ENCODE measurements around the gene BSPRY. TPM values are rescaled to one million over a fixed set of nuclear protein-coding genes. Genes with fewer than 3 reads are reported as not detected.
"Not testable (repeated sequence)": the region's sequence is repeated elsewhere in the genome, so short reads cannot be mapped to it uniquely, and the experiment has no call there.

The BSPRY gene
- total RNA-seq, 2 donors from 2014 or later: 32.6 to 39.9 TPM

DNA sequence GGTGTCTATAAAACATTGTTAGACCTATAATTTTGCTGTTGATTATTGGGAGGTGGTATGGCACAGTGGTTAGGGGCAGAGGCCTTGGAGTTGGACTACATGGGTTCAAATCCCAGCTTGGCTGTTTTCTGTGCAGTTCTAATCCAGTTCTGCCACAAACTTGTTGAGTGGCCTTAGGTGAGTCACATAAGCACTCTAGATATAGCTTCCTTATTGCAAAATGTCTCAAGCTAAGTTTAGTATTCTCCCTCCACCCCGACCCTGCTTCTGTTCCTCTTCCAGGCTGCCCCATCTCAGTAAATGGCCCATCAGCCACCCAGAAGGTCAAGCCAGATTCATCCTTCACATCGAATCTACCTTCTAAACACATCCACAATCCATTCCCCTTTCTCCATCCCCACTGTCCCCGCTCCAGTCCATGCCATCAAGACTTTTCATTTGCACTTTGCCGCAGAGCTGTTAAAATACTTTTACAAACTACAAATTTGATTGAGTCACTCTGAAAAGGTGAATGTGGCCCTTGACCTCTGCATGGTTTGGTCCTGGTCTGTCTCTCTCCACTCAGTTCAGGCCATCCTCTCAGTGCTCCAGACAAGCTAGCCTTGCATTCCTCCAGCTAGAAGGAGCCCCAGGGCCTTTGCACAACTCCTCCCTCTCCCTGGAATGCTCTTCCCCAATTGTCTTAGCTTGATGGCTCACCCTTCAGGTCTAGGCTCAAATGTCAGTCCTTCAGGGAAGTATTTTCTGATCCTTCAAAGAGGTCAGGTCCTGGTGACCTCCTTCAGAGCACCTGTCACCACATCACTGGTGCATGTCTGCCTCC lies 37.4 kb downstream of the BSPRY start:
- peak; percentile 18 for ATAC-seq
- intact Hi-C loops (cut with DNase I, micrococcal nuclease): no loop called here

DNA sequence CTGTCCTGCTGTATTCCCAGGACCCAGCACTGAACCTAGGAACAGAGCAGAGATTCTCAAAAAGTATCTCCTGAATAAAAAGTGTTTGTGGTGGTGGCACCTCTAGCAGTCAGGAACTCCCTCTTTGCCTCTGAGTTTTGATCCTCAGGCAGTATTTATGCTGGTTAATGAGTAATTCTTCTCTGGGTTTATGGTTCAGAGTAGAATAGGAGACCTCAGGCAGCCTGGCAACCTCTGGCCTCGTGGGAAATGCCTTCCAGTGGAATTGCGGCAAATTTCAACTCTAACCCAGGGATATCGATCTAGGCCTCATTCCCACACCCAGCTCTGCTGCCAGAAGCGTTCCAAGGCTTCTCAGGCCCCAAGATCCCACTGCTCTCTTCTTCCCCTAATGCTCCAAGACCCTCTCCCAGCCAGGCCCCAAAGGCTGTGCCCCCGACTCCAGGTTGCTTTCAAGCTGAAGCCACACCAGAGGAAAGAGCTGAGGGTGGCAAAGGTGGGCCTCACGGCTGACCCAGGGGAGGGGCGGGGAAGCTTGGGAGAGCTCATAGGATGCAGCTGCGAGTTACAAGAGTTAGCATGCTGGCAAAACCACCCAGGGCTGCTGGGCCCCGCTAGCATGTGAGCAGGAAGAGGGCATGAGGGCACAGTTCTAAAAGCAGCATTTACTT lies 38.4 kb downstream of the BSPRY start:
- intact Hi-C loops (cut with DNase I, micrococcal nuclease): no loop called here
- DNase-seq: peak; percentile 66 to 74

More for the DNA sequence above, 37.4 kb downstream of the BSPRY start:
- DNase-seq: peak; percentile 20 to 28

DNA sequence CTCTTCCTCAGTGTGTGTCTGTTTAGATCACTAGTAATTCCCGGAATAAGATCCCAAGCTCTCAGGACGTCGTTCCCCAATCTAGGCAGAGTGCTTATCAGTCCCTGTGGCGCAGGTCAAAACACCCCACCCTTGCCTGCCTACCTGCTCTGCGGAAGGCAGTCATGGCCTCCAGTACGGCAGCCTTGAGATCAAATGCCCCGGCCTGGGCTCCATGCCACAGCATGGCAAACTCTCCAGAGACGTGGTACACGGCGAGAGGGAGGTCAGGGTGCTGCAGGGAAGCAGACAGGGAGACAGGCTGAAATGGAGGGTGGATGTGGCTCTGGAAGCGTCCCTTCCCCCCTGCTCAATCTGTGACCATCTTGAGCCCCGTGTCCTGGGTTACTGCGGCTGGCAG lies 39.5 kb downstream of the BSPRY start:
- DNase-seq (peak in 1 of 2 donors; percentile 63), ATAC-seq (peak; percentile 65)
- intact Hi-C loops (cut with DNase I, micrococcal nuclease): no loop called here

More for the DNA sequence above, 38.4 kb downstream of the BSPRY start:
- ATAC-seq: peak; percentile 75

DNA sequence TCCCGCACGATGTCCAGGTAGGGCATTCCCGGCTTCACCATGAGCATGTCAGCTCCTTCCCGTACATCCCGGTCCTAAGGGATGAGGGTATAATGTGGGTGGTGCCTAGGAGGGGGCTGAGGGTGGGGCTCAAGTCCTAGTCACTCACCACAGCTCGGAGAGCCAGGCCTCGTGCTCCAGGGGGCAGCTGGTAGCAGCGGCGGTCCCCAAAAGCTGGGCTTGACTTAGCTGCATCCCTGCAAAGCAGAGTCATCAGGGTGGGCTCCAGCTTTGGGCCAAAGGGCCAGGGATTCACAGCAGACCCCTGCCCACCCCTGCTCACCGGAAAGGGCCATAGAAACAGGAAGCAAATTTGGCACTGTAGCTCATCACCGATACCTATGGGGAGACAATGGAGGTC lies 40.1 kb downstream of the BSPRY start:
- DNase-seq (no peak), ATAC-seq (no peak)
- intact Hi-C loops (cut with DNase I, micrococcal nuclease): no loop called here

DNA sequence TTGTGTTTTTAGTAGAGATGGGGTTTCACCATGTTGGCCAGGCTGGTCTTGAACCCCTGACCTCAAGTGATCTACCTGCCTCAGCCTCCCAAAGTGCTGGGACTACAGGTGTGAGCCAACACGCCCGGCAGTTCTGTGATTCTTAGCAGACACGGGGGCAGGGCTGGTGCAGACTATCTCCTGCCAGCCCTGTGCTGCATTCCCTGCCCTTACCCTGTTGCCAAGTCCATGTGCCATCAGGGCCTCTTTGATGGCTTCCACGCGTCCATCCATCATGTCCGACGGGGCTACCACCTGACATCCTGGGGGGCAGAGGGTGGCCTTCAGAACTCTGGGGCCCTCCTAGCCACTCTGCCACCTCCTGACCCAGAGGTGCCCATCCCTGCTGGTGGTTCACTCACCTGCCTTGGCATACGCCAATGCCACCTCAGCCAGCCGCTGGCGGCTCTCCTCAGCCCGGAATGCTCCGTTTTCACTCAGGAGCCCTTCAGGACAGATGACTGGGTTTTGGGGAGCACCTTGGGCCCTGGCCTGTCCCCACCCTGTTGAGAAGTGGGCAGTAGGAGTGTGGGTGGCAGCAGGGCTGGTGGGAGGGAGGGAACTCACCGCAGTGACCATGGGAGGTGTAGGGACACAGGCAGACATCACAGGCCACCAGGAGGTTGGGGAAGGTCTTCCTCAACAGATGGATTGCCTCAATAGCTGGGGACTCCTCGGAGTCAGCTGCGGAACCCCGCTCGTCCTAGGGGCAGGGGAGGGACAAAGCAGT lies 41.0 kb downstream of the BSPRY start:
- ATAC-seq: no peak
- no peak for DNase-seq
- intact Hi-C loops (cut with DNase I, micrococcal nuclease): no loop called here

DNA sequence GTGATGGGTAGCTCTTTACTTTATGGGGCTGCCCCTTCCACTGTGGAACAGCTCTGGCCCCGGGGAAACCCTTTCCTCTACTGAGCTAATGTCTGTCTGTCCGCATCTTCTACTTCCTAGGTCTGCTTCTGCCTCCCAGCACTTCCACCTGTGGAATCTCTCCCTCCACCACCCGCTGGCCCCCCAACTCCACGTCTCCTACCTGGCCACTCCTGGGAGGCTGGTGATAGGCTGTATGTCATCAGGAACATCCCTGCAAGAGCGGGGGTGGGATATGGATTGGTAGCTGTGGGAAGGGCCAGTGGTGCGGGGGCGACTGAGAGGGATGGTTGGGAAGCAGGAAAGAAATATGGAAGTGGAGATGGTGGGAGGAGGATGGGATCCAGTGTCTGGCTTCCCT lies 42.6 kb downstream of the BSPRY start:
- no peak for DNase-seq

DNA sequence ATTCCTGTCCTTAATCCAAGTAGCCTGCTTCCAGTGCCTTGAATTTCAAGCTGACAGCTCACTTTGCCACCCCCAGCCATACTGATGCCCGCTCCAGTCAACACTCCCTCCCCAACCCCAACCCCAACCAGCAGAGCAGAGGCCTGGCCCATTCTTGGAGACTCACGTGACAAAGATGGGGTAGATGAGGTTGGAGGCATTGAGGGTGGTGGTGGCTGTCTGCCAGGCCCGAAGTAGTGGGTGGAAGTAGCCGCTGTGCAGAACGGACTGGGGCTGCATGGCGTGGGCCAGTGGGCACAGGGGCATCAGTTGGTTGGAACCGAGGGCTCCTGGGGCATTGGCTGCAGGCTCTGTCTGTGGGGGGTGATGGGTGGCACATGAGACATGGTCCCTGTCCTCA lies 43.9 kb downstream of the BSPRY start:
- DNase-seq: peak in 1 of 2 donors; percentile 14
- no peak for ATAC-seq
- intact Hi-C loops (cut with DNase I, micrococcal nuclease): no loop called here

More for the DNA sequence above, 42.6 kb downstream of the BSPRY start:
- no peak for ATAC-seq
- intact Hi-C loops (cut with DNase I, micrococcal nuclease): no loop called here

DNA sequence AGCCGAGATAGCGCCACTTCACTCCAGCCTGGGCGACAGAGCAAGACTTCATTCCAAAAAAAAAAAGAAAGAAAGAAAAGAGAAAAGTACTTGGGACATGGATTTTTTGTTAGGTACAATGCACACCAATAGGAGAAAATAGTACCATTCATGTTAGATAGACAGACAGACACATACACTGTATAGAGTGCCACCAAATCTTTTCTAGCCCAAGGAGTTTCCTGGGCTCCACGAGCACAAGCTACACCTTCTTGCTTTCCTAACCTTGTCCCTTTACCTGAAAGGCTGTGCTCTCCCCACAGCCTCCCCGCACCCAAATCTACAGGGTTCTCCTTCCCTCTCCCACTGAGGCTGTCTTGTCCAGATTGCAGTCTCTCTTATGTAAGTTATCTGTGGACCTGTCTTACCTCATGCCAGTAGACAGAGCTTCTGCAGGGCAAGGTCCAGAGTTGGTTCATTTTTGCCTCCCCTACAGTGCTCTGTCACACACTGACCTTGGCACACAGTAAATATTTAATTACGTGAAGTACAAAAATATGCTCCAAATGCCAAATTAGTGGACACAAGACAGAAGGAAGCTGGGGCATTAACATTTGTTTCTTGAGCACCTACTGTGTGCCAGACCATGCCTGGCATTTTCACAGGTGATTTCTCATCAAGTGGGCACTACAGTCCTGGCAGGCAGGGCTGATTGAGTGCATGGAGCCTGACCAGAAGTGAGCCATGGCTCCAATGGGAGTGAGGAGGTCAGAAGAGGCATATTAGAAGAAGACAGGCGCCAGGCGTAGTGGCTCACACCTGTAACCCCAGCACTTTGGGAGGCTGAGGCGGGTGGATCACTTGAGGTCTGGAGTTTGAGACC lies 45.9 kb downstream of the BSPRY start:
- intact Hi-C loops (cut with DNase I, micrococcal nuclease): no loop called here

DNA sequence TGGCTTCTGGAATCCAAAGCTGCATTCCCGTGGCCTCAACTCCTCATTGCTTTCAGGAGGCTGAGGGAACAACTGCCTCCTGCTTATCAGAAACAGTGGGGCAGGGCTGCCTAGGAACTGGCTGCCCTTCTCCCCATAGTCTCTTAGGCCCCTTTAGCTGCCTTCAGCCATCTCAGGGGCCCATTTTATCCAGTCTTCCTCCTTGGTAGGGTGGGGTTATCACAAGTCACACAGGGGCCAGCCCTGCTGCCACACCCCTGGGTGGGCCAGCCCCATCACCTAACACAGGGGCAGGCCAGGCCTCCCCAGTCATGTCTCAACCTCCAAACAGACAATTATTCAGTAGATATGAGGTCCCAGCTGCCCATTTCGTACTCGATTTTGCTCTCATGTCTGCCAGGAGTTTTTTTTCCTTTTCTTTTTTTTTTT lies 47.9 kb downstream of the BSPRY start:
- DNase-seq (no peak), ATAC-seq (peak; percentile 17)
- intact Hi-C loops (cut with DNase I, micrococcal nuclease): no loop called here

More for the DNA sequence above, 45.9 kb downstream of the BSPRY start:
- peak in 1 of 2 donors; percentile 24 for DNase-seq
- ATAC-seq: peak; percentile 73

DNA sequence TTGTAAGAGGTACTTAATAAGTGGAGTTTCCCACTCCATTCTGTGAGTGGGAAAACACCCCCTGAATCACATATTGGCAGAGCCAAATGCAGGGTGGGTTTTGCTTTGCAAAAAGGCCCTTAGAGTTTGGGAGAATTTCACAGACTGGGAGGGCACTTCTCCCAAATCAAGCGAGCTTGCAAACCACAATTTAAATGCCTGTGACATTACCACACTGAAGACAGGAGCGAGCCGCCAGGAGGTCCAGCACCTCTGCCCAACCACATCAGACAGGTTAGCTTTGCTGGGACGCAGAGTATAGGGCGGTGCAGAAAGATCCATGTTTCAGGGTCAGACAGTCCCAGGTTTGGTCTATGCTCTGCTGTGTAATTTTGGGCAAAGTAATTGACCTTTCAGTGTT lies 49.5 kb downstream of the BSPRY start:
- DNase-seq: no peak
- intact Hi-C loops (cut with DNase I, micrococcal nuclease): no loop called here
- no peak for ATAC-seq

DNA sequence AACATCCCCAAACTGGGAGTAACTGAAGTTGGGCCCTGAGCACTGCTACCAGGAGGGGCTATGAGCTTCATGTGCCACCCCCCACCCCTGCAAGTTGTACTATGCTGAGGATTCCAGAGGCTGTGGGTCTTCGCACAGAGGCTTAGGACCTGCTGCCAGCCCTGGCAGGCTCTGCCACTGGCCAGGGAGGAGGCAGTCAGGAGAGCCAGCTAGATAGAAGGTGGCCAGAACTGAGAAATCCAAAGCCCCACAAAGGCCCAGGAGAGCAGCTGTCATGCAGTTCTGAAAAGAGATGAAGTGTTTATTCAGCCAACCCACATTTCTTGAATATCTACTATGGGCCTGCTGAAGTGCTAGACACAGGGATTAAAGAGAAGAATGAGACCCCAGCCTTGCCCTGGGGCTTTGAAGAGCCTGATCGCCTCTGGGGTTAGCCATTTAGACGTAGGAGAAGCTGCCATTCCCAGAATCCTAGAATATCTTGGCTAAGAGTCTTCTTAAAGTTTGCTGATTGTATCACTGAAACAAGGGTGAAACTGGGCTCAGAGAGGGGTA lies 50.4 kb downstream of the BSPRY start:
- intact Hi-C loops (cut with DNase I, micrococcal nuclease): no loop called here
- DNase-seq (no peak), ATAC-seq (no peak)

DNA sequence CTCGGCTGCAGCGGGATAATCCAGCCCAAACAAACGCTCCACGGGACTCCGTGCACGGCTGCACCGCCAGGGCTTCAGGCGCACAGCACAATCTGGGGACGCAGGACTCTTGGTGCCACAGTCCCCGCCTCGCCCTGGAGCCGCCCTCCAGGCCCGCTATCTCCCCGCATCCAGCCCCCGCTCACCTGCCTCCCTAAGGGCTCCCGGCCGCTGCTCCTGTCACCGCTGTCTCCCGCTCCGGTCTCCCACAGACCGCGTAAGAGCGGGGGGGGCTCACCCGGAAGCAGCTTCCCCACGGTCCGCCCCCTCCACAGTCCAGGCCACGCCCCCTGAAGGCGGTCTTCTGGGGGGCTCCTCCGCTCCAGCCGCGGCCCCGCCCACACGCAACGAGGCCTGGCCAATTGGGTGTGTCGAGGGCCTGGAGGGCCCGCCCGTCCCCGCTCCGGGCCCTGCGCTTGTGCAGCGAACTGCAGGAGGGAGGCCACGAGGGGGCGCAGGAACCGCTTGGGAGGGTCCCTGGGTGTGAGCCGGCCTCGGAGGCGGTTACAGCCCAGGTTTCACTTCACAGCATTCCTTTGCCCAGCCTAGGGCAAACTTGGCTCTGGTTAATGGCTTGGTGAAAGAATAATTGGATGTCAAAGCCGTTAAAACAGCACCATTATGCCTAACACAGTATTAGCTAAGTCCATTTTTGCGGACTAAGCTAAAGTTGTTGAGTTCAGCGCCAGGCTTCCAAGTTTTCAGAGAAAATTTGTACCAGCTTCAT lies 51.9 kb downstream of the BSPRY start, which contains the start of gene ALAD:
ALAD (minus strand) TSS at position 258 of the 766 bp plus-strand sequence. CDS start 7,725 bp downstream, outside the sequence.
- ATAC-seq: peak; percentile 96
- peak; percentile 99 to 100 for DNase-seq
- intact Hi-C loops (cut with DNase I, micrococcal nuclease): no loop called here

DNA sequence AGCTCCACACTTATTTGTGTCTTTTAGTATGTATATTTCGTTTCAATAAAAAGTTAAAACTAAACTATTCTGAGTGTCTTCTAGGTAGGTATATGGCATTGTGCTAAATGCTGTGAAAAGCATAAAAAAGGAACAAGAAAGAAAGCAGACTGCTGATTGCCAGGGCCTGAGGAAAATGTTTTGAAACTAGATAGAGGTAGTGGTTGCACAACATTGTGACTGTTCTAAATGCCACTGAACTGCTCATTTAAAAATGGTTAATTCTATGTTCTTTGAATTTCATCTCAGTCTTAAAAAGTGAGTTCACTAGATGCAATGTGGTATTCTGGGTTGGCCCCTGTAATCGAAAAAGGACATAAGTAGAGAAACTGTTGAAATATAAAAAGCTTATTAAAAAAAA lies 54.3 kb downstream of the BSPRY start:
- ATAC-seq: no peak
- intact Hi-C loops (cut with DNase I, micrococcal nuclease): no loop called here
- DNase-seq: no peak

DNA sequence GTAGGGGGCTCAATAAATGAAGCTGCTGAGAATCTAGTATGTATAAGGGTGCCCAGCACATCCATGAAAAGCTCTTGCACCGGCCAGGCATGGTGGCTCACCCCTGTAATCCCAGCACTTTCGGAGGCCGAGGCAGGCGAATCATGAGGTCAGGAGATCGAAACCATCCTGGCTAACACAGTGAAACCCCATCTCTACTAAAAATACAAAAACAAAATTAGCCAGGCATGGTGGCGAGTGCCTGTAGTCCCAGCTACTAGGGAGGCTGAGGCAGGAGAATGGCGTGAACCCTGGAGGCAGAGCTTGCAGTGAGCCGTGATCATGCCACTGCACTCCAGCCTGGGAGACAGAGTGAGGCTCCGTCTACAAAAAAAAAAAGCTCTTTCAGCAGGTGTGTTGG lies 57.0 kb downstream of the BSPRY start:
- DNase-seq; intact Hi-C loops (cut with DNase I, micrococcal nuclease); ATAC-seq: not testable (repeated sequence)

DNA sequence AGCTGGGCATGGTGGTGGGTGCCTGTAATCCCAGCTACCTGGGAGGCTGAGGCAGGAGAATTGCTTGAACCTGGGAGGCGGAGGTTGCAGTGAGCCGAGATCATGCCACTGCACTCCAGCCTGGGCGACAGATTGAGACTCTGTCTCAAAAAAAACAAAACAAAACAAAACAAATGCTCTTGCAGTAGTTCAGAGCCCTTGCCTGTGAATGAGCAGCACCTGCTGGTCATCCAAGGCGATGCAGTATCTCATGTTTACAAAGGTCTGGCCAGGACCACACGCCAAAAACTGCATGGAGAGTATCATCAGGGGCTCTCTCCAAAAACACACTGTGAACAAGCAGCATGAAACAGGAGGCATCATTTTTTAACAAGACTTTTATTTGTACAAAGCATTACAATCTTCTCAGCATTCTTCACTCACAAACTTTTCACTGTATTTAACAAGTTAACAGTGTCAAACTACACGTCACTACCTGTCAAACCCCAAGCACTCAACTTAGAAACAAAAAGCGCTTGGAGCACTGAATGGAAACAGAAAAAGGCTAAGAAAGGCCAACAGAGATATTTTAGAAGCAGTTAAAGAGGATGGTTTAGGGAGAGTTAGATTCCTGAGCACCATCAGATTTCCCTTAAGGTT lies 57.7 kb downstream of the BSPRY start:
- peak; percentile 57 to 74 for DNase-seq
- intact Hi-C loops (cut with DNase I, micrococcal nuclease): loop anchor here in 1 of 2 donors (1.0 kb wide), 1 partner anchor 98 kb away; no protein-coding TSS in a partner anchor
- peak; percentile 27 for ATAC-seq

DNA sequence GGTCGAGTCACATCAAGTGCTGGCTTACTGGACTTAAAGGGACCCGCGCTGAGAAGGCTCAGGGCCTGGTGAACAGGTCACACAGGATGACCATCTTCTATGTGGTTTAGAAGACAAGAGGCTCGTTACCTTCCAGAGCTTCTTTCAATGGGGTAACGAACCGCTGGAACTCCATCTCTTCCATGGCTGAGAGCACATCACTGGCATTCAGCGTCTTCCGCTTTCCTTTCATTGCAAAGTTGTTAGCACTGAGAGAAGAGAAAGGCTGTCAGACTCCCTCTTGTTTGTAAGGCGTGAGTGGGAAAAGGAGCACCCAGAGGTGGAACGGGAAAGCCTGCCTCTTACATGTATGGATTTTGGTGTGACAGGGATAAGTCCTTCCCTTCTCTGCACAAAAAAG lies 60.1 kb downstream of the BSPRY start:
- intact Hi-C loops (cut with DNase I, micrococcal nuclease): no loop called here
- ATAC-seq: no peak
- no peak for DNase-seq

DNA sequence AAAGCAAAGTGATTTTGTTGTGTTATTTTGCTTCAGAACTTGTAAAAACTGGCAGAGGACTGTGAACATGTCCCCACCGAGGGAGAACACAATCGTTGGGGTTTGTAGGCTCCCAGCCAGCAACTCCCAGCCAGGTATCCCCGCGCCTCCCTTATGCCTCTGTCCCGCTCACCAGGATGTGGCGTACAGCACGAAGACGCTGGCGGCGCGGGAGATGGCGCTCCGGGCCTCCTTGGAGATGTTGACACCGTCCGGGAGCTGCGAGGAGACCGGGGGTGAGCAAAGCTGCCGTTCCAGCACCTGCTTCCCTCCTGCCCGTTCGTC lies 60.5 kb downstream of the BSPRY start:
- intact Hi-C loops (cut with DNase I, micrococcal nuclease): no loop called here
- no peak for DNase-seq
- peak; percentile 24 for ATAC-seq

All from left colon (tissue), 2 donors.